Breast epithelium (tissue), 3 donors: ENCODE results near the gene DGCR6.
"Not testable (repeated sequence)": the region's sequence is repeated elsewhere in the genome, so short reads cannot be mapped to it uniquely, and the experiment has no call there.

Experiments
- CTCF ChIP-seq, 3 donors: fragments of 450-650 bp; IDR thresholded peaks; one replicate each; pipeline ENCODE4 v1.5.1; 2016 to 2017; ENCODE audit warnings: antibody characterized with exemption in 3 of 3, mild to moderate bottlenecking in 3 of 3, moderate library complexity in 3 of 3
- POLR2A ChIP-seq: fragments of 450-650 bp; IDR thresholded peaks from one replicate; pipeline ENCODE4 v1.6.1; 2016; ENCODE audit warnings: antibody characterized with exemption, mild to moderate bottlenecking, moderate library complexity

- TF ChIP-seq CTCF (IDR thresholded peaks at IDR 0.05); POLR2A: not testable (repeated sequence)
Observed at GRCh38 chr22:18956956-18957355, 50.8 kb downstream of the DGCR6 start.
